ENCODE results near the gene SPRR2G. TPM values are rescaled to one million over a fixed set of nuclear protein-coding genes. Genes with fewer than 3 reads are reported as not detected.

SPRR2G gene
- total RNA-seq, 1 donor from 2014 or later: not detected

Other genes starting within 250 kb of the SPRR2G start
- gene IVL, start 242.3 kb downstream of the SPRR2G start, total RNA-seq: not detected in 2 replicates
- not detected in 2 replicates for gene SPRR5, start 203.7 kb downstream of the SPRR2G start, total RNA-seq
- gene SPRR4, start 180.2 kb downstream of the SPRR2G start, total RNA-seq: not detected in 2 replicates
- gene SPRR1A, start 166.8 kb downstream of the SPRR2G start, total RNA-seq: not detected in 2 replicates
- not detected in 2 replicates for gene SPRR3, start 149.1 kb downstream of the SPRR2G start, total RNA-seq
- not detected in 2 replicates for gene SPRR1B, start 119.7 kb downstream of the SPRR2G start, total RNA-seq
- gene SPRR2D, start 109.8 kb downstream of the SPRR2G start, total RNA-seq: not detected in 2 replicates
- gene SPRR2A, start 93.4 kb downstream of the SPRR2G start, total RNA-seq: not detected in 2 replicates
- not detected in 2 replicates for gene SPRR2B, start 79.3 kb downstream of the SPRR2G start, total RNA-seq
- not detected in 2 replicates for gene SPRR2E, start 56.4 kb downstream of the SPRR2G start, total RNA-seq
- not detected in 2 replicates for gene SPRR2F, start 37.4 kb downstream of the SPRR2G start, total RNA-seq
- gene LELP1, start 52.5 kb upstream of the SPRR2G start, total RNA-seq: not detected in 2 replicates
- gene PRR9, start 66.7 kb upstream of the SPRR2G start, total RNA-seq: not detected in 2 replicates
- gene LORICRIN, start 108.8 kb upstream of the SPRR2G start, total RNA-seq: not detected in 2 replicates
- not detected in 2 replicates for gene PGLYRP3, start 162.1 kb upstream of the SPRR2G start, total RNA-seq
- gene PGLYRP4, start 198.0 kb upstream of the SPRR2G start, total RNA-seq: not detected in 2 replicates
- gene S100A9, start 207.0 kb upstream of the SPRR2G start, total RNA-seq: not detected in 2 replicates
- gene S100A12, start 224.7 kb upstream of the SPRR2G start, total RNA-seq: not detected in 2 replicates
- gene S100A8, start 240.2 kb upstream of the SPRR2G start, total RNA-seq: not detected in 2 replicates

Measured in activated T-helper 1 cell treated with anti-CD3 and anti-CD28 coated beads, Interleukin-12 subunit alpha, Interleukin-12 subunit beta, Interleukin-2, Interleukin-4 antibody, amounts not matched to agents 30 ng/mL and 10 ng/mL and 1 ng/mL, durations not matched to agents 14 hours and 24 hours and 36 hours (primary cell).